ENCODE data around the gene PIK3C2G. TPM values are rescaled to one million over a fixed set of nuclear protein-coding genes. Genes with fewer than 3 reads are reported as not detected.

Gene PIK3C2G
- total RNA-seq, 1 experiment from 2014 or later, result not detected

GRCh38 chr12:18570543-18570942 lies 309.2 kb downstream of the PIK3C2G start:
- Histone ChIP-seq H3K4me1 (ENCODE audit: control insufficient read depth, insufficient read depth, low read length) (no peaks in the 10 kb centered on the region), H3K4me3 (ENCODE audit: low read depth in 2 of 2, low read length in 2 of 2) (no peak overlapping the region), H3K36me3 (ENCODE audit: control insufficient read depth, insufficient read depth, low read length) (no peaks in the 10 kb centered on the region), H3K9me3 (ENCODE audit: control insufficient read depth, insufficient read depth, low read depth, low read length) (no peaks in the 10 kb centered on the region), H3K27me3 (ENCODE audit: control insufficient read depth, insufficient read depth, low read length) (no peaks in the 10 kb centered on the region), H3K27ac (ENCODE audit: low read length) (no peak overlapping the region)
- DNase-seq (ENCODE audit: low read depth, low spot score) (no peak), ATAC-seq (no peak)
- intact Hi-C loops (cut with micrococcal nuclease; ENCODE audit: unreplicated experiment) (no loop called here), in situ Hi-C loops (cut with HindIII; ENCODE audit: low pct_unique_long_range_greater_than_20kb, low sequenced_read_pairs) (no loop called here)
- ChIA-PET POLR2A (no interaction called here), CTCF (no interaction called here)
- BruUV-seq (replicated peaks), result no TSS peak
- TF ChIP-seq, protein P1, sequence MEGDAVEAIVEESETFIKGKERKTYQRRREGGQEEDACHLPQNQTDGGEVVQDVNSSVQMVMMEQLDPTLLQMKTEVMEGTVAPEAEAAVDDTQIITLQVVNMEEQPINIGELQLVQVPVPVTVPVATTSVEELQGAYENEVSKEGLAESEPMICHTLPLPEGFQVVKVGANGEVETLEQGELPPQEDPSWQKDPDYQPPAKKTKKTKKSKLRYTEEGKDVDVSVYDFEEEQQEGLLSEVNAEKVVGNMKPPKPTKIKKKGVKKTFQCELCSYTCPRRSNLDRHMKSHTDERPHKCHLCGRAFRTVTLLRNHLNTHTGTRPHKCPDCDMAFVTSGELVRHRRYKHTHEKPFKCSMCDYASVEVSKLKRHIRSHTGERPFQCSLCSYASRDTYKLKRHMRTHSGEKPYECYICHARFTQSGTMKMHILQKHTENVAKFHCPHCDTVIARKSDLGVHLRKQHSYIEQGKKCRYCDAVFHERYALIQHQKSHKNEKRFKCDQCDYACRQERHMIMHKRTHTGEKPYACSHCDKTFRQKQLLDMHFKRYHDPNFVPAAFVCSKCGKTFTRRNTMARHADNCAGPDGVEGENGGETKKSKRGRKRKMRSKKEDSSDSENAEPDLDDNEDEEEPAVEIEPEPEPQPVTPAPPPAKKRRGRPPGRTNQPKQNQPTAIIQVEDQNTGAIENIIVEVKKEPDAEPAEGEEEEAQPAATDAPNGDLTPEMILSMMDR (IDR thresholded peaks at IDR 0.05), result no peak
- no peak for TF ChIP-seq POLR2AphosphoS5 (IDR thresholded peaks at IDR 0.05; ENCODE audit: low read depth, low read length)
- no peak for TF ChIP-seq REST (IDR thresholded peaks at IDR 0.05; ENCODE audit: insufficient read depth in 1 of 2, low read depth in 2 of 2, low read length in 1 of 2)
- no peak for TF ChIP-seq SIN3A (IDR thresholded peaks at IDR 0.05; ENCODE audit: borderline replicate concordance, insufficient read depth, low read depth, low read length)
- TF ChIP-seq TCF7L2 (IDR thresholded peaks at IDR 0.05; ENCODE audit: low read depth, low read length), result no peak

DNA sequence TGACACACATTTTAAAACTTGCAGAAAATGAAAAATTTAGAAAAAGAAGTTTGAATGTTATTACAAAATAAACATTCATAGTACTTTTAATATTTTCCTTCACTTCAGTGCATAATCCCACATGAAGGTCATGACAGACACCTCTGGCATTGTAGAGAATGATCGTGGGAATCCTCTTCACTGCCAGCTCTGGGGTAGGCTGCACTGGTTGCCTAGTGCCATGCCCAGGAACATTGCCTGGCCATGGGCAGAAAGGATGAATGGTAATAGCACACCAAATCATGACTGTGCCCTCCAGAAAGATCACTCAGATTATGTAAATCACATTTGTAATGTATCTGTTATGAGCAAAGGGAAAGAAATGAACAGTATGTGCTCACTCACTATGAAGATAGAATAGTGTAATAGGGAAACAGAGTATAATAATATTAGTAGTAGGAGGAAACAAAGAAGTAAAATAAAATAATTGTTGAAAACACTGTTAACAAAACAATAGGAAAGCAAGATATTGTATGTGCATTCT lies 314.8 kb downstream of the PIK3C2G start:
- Histone ChIP-seq H3K36me3 (ENCODE audit: control insufficient read depth, insufficient read depth, low read length) (no peaks in the 10 kb centered on the region), H3K27me3 (ENCODE audit: control insufficient read depth, insufficient read depth, low read length) (no peaks in the 10 kb centered on the region), H3K27ac (ENCODE audit: low read length) (no peak overlapping the region), H3K4me3 (ENCODE audit: low read depth in 2 of 2, low read length in 2 of 2) (no peak overlapping the region), H3K4me1 (ENCODE audit: control insufficient read depth, insufficient read depth, low read length) (no peaks in the 10 kb centered on the region), H3K9me3 (ENCODE audit: control insufficient read depth, insufficient read depth, low read depth, low read length) (no peaks in the 10 kb centered on the region)
- no TSS peak for BruUV-seq (replicated peaks)
- POLR2A ChIA-PET, result no interaction called here
- CTCF ChIA-PET, result no interaction called here
- ATAC-seq, result no peak
- intact Hi-C loops (cut with micrococcal nuclease; ENCODE audit: unreplicated experiment) (no loop called here), in situ Hi-C loops (cut with HindIII; ENCODE audit: low pct_unique_long_range_greater_than_20kb, low sequenced_read_pairs) (no loop called here)
- TF ChIP-seq POLR2AphosphoS5 (IDR thresholded peaks at IDR 0.05; ENCODE audit: low read depth, low read length) (no peak), SIN3A (IDR thresholded peaks at IDR 0.05; ENCODE audit: borderline replicate concordance, insufficient read depth, low read depth, low read length) (no peak), REST (IDR thresholded peaks at IDR 0.05; ENCODE audit: insufficient read depth in 1 of 2, low read depth in 2 of 2, low read length in 1 of 2) (no peak), TCF7L2 (IDR thresholded peaks at IDR 0.05; ENCODE audit: low read depth, low read length) (no peak)
- TF ChIP-seq, protein P1 (IDR thresholded peaks at IDR 0.05), result no peak
- no peak for DNase-seq (ENCODE audit: low read depth, low spot score)
